Esophagus muscularis mucosa (tissue), 4 donors: ENCODE results near the gene PHLDA3. TPM values are rescaled to one million over a fixed set of nuclear protein-coding genes. Genes with fewer than 3 reads are reported as not detected.

ENCODE experiments used
- DNase-seq: peaks from one replicate; pipeline ENCODE4 v3.0.0-alpha.2; 2017; ENCODE audit errors: extremely low spot score
- H3K27ac ChIP-seq, 4 donors: fragments of 200-600 bp; sonication (generic); replicated peaks in 1 of 4; 1 replicate in 3 of 4; 2 replicates in 1 of 4; pipeline ENCODE4 v1.5.1; 2016 to 2019; ENCODE audit warnings: mild to moderate bottlenecking in 1 of 4
- H3K27me3 ChIP-seq, 4 donors: fragments of 200-600 bp; sonication (generic); one replicate each; pipeline versions ENCODE4 v1.5.1 to v1.6.0; 2016 to 2019
- H3K36me3 ChIP-seq, 4 donors: fragments of 200-600 bp; sonication (generic); one replicate each; pipeline ENCODE4 v1.5.1; 2016 to 2019
- H3K4me1 ChIP-seq, 4 donors: fragments of 200-600 bp; sonication (generic); one replicate each; pipeline ENCODE4 v1.5.1; 2016 to 2019
- H3K4me3 ChIP-seq, 4 donors: fragments of 200-600 bp; sonication (generic); 1 replicate in 2 of 4; 2 replicates in 2 of 4; pipeline ENCODE4 v1.5.1; 2016 to 2019; ENCODE audit warnings: mild to moderate bottlenecking in 4 of 4, moderate library complexity in 1 of 4
- H3K9me3 ChIP-seq, 4 donors: fragments of 200-600 bp; sonication (generic); 1 replicate in 3 of 4; 2 replicates in 1 of 4; pipeline ENCODE4 v1.5.1; 2016 to 2019
- EP300 ChIP-seq: sonication (generic); formaldehyde crosslinking; IDR thresholded peaks from one replicate; pipeline ENCODE4 v1.6.1; 2017; ENCODE audit warnings: antibody characterized with exemption
- POLR2A ChIP-seq: fragments of 450-650 bp; IDR thresholded peaks from one replicate; pipeline ENCODE4 v1.6.1; 2017; ENCODE audit warnings: antibody characterized with exemption, moderate library complexity, mild to moderate bottlenecking, low read depth
- POLR2AphosphoS5 ChIP-seq, 2 donors: sonication (generic); formaldehyde crosslinking; IDR thresholded peaks; one replicate each; pipeline ENCODE4 v1.6.1; 2017; ENCODE audit warnings: antibody characterized with exemption in 2 of 2
- WGBS: methylation state at CpG from one replicate; pipeline ENCODE4 v1.1.5; 2018; 5-methylcytosine and 5-hydroxymethylcytosine counted together
- intact Hi-C: fragments of 100-400 bp; cut with DNase I; formaldehyde crosslinking; loops from one replicate; pipeline ENCODE4 v1.15.1; 2023
- total RNA-seq, 4 donors: library from RNA; depleted of rRNA; stranded (reverse); fragments of >200 nt; gene quantifications; one replicate each; pipeline versions ENCODE4 v1.1.0 to v1.2.1, GENCODE V29; 2016
- TF ChIP-seq, protein P1 (sequence below), 3 experiments: fragments of 200-600 bp in 2 of 3; fragments of 450-650 bp in 1 of 3; sonication (generic) in 2 of 3; IDR thresholded peaks; one replicate each; pipeline ENCODE4 v1.5.1; 2017 to 2019; ENCODE audit warnings: antibody characterized with exemption in 3 of 3, mild to moderate bottlenecking in 2 of 3, moderate library complexity in 1 of 3

The PHLDA3 gene
- total RNA-seq, 4 donors from 2014 or later, result 63.5 to 158 (median 106) TPM

DNA sequence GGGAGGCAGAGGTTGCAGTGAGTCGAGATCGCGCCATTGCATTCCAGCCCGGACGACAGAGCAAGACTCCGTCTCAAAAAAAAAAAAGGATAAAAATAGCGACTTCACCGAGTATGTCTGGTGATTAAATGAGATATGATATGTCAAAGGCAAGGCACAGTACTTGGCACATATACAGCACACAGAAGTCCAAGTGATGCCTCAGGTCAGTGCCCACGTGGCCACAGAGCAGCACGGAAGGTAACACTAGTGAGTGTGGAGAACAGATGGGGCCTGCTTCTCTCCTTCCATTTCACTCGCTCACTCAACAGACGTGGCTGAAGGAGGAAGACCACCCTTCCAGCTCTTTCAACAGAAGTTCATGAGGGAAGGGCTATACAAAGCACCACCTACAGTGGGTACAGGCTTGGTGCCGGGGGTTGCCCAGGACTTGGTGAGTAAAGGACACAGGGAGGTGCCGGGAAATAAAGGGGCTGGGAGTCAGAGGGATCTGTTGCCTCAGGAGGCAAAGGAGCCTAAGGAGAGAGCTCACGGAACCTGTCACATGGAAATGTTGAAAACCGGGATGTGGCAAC is 29.0 kb upstream of the PHLDA3 start:
- intact Hi-C loops, result no loop called here
- H3K27ac ChIP-seq, result peak overlapping the region; percentile 93 to 99 (median 97)
- WGBS, result 61% methylated on average over 16 of the region's 16 CpGs
- no peak for DNase-seq
- H3K4me3 ChIP-seq, result peak overlapping the region; percentile 8 to 88 (median 52)
- H3K36me3 ChIP-seq, result peaks cover 14 to 40% (median 27%) of the 10 kb centered on the region in 4 donors
- peak in 1 of 2 donors; percentile 65 for TF ChIP-seq POLR2AphosphoS5 (IDR thresholded peaks at IDR 0.05)
- TF ChIP-seq EP300, result no peak
- H3K9me3 ChIP-seq, result no peaks in the 10 kb centered on the region
- peaks cover 94 to 100% (median 100%) of the 10 kb centered on the region in 4 donors for H3K4me1 ChIP-seq
- H3K27me3 ChIP-seq, result no peaks in the 10 kb centered on the region

DNA sequence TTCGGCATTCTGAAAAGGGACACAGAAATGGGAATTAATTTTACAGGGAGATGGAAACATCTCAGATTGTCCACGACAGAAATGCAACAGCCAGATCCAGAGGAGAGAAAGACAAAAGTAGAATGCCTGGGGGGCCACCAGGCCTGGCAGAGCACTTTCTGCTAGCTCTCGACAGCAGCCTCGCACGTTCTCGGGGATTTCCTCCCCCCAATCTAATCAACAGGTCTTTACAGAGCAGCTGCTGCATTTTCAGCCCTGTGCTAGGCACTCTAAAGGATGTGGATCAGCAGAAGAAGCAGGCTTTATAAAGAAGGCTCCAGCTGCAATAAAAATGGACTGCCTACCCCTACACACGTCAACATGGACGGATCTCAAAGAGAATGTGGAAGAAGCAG is 27.3 kb upstream of the PHLDA3 start:
- peak overlapping the region; percentile 93 to 99 (median 97) for H3K27ac ChIP-seq
- TF ChIP-seq, protein P1, sequence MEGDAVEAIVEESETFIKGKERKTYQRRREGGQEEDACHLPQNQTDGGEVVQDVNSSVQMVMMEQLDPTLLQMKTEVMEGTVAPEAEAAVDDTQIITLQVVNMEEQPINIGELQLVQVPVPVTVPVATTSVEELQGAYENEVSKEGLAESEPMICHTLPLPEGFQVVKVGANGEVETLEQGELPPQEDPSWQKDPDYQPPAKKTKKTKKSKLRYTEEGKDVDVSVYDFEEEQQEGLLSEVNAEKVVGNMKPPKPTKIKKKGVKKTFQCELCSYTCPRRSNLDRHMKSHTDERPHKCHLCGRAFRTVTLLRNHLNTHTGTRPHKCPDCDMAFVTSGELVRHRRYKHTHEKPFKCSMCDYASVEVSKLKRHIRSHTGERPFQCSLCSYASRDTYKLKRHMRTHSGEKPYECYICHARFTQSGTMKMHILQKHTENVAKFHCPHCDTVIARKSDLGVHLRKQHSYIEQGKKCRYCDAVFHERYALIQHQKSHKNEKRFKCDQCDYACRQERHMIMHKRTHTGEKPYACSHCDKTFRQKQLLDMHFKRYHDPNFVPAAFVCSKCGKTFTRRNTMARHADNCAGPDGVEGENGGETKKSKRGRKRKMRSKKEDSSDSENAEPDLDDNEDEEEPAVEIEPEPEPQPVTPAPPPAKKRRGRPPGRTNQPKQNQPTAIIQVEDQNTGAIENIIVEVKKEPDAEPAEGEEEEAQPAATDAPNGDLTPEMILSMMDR (IDR thresholded peaks at IDR 0.05), result no peak
- TF ChIP-seq POLR2AphosphoS5 (IDR thresholded peaks at IDR 0.05) (no peak), EP300 (no peak), POLR2A (no peak)
- H3K9me3 ChIP-seq, result no peaks in the 10 kb centered on the region
- H3K36me3 ChIP-seq, result peaks cover 14 to 57% (median 30%) of the 10 kb centered on the region in 4 donors
- H3K4me1 ChIP-seq, result peaks cover 98 to 100% (median 100%) of the 10 kb centered on the region in 4 donors
- intact Hi-C loops, result no loop called here
- no peak for DNase-seq
- H3K27me3 ChIP-seq, result no peaks in the 10 kb centered on the region
- WGBS, result 35% methylated on average over 6 of the region's 8 CpGs
- H3K4me3 ChIP-seq, result peak overlapping the region; percentile 25 to 88 (median 56)

DNA sequence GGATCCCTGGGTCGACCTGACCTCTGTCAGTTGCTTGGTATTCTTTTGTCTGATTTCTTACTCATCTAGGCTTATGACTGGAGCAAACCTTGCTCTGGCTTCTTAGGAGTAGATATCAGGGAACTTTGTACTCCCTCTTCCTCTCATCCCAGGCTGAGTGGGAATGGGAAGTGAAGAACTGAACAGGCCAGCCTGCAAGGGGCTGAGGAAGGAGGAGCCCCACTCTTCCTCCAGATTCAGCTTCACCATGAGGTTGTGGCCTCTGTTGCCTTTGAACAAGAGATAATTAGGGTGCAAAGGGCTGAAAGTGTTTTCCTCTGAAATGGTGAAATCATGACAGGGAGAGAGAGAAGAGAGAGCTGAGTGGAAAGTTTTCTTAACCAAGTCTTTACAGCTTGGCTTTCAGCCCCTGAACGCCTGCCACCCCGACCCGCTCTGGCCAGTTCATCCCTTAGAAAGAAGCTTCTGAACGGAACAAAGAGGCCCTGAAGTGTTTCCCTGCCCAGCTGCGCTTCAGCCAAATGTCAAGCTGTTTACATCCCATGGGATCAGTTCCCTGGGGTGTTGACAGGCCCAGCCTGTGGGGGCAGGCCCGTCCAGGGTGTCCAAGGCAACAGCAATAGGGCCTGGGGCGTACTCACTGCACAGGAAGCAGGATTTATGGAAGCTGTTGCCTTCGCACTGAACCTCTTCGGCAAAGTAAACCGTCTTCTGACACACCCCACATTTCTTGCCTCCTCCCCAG is 26.7 kb upstream of the PHLDA3 start:
- 29% methylated on average over 10 of the region's 11 CpGs for WGBS
- Histone ChIP-seq H3K9me3 (no peaks in the 10 kb centered on the region), H3K27me3 (no peaks in the 10 kb centered on the region), H3K4me1 (peaks cover 99 to 100% (median 100%) of the 10 kb centered on the region in 4 donors), H3K36me3 (peaks cover 14 to 57% (median 32%) of the 10 kb centered on the region in 4 donors), H3K27ac (peak overlapping the region; percentile 93 to 99 (median 97)), H3K4me3 (peak overlapping the region; percentile 25 to 88 (median 56))
- TF ChIP-seq, protein P1 (IDR thresholded peaks at IDR 0.05), result no peak
- TF ChIP-seq POLR2A (no peak), EP300 (peak; percentile 78), POLR2AphosphoS5 (IDR thresholded peaks at IDR 0.05) (peak in 1 of 2 donors; percentile 93)
- intact Hi-C loops, result no loop called here
- no peak for DNase-seq

DNA sequence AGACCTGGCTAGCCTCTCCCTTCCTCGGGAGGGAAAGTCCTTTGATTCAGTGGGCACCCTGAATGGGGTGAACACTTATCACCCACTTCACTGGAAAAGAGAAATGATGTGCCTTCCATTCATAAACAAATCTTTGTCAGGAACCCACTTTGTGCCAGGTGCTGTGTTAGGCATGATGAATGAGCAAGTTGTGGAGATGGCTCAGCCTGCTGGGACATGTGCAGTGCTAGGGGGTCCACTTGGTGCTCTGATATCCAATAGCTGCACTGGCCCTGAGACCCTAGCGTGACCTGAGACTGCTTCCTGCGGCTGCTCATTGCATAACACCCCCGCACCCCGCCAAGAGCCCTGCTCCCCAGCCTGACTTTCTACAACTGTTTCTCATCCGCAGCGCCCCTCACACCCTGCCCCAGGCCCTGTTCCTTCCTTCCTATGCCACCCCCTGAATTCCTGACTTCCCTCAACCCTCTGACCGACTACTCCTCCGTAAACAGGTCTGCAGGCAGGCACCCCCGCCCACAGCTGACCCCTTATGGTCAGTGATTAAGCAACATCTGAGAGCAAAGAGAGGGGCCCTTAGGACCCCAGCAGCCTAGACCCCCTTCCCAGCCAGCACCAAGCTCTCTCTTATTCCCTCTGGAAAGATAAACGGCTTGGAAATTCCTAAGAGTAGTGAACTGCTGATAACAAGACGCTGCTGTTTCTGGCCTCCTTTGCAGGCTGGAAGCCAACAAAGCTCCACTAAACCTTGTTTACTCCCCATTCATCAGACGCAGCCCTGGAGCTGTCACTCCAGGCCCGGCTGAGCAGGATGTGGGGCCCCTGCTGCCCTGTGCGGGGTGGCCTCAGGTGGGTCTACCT is 25.0 kb upstream of the PHLDA3 start:
- peaks cover 28 to 74% (median 48%) of the 10 kb centered on the region in 4 donors for H3K36me3 ChIP-seq
- intact Hi-C loops, result no loop called here
- WGBS, result 35% methylated on average over 14 of the region's 15 CpGs
- TF ChIP-seq, protein P1 (IDR thresholded peaks at IDR 0.05), result no peak
- no peak for TF ChIP-seq EP300
- no peak for TF ChIP-seq POLR2A
- TF ChIP-seq POLR2AphosphoS5 (IDR thresholded peaks at IDR 0.05), result no peak
- H3K4me3 ChIP-seq, result peak overlapping the region; percentile 10 to 88 (median 46)
- H3K27me3 ChIP-seq, result no peaks in the 10 kb centered on the region
- H3K4me1 ChIP-seq, result peaks cover 96 to 100% (median 100%) of the 10 kb centered on the region in 4 donors
- no peaks in the 10 kb centered on the region for H3K9me3 ChIP-seq
- peak overlapping the region; percentile 93 to 99 (median 97) for H3K27ac ChIP-seq
- no peak for DNase-seq
